Measurements from ENCODE around the gene TNFRSF4. TPM values are rescaled to one million over a fixed set of nuclear protein-coding genes. Genes with fewer than 3 reads are reported as not detected.

TNFRSF4 gene
- total RNA-seq, 4 donors from 2014 or later = 0.42 to 2.1 (median 0.46) TPM; not detected in 1

DNA sequence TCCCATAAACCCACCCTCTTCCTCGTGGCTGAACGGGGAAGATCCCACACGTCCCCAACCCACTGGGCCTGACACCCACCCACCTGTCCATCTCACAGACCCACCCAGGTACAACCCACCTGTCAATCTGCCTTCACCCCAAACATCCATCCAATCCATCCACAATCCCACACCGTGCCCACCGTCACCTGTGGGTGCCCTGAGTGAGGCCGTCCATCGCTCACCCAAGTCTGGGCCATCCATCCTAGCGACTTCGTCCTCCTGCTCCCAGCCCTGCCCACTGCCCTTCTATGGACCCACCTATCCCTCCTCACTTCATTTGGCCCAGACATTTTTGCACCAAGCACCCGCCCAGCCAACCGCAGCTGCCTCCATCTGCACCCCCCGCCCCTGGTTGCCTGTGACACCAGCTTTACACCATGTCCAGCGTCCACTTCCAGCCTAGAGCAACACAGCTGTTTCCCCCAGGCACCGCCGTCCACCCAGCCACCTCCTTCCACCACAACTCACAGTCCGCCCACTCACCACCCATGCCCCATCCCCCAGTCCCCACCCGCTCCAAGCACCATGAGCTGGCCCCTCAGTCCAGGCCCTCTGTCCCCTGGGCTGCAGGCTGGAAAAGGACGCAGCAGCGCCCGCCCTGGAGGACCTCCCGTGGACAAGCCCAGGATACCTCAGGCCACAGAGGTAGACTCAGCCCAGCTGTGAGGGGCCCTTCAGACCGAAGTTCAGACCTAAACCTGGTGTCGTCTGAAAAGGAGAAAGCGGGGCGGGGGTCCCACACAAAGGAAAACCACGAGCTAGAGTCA is 32.6 kb downstream of the TNFRSF4 start:
- no peak for ATAC-seq
- in situ Hi-C loops (cut with MboI; ENCODE audit: low sequenced_read_pairs in 4 of 4) = no loop called here
- no peaks in the 10 kb centered on the region for H3K4me1 ChIP-seq

DNA sequence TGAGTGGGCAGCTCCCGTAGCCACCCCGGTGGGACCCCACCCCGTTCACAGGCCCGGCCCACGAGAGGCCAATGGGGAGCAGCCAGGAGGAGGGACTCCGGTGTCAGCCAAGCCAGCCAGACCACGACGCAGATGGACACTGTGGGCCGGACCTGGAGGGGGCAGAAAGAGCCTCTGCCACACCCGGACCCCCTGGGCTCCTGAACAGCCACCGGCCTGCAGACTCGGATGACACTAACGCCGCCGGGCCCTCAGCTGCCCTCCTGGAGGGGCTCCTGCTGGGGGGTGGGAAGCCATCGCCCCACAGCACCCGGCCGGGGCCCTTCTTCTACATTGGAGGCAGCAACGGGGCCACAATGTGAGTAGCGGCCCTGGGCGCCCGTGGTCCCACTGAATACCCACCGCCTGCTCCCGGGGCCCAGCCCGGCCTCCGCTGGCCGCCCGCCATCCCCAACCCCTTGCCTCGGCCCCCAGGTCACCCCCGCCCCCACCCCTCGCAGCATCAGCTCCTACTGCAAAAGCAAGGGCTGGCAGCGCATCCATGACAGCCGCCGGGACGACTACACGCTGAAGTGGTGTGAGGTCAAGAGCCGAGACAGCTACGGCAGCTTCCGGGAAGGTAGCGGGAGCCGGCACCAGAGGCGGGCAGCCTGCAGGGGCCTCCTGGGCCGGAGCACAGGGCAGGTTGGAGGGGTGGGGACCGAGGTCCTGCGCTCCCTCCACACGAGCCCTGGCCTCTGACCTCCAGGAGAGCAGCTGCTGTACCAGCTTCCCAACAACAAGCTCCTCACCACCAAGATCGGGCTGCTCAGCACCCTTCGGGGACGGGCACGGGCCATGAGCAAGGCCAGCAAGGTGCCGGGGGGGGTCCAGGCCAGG is 33.7 kb downstream of the TNFRSF4 start:
- intact Hi-C loops (cut with DNase I; ENCODE audit: low total_unique reads) = no loop called here
- no peak for ATAC-seq

More for the DNA sequence above, 32.6 kb downstream of the TNFRSF4 start:
- no peak for TF ChIP-seq POLR2A (IDR thresholded peaks at IDR 0.05)
- TF ChIP-seq, protein P1, sequence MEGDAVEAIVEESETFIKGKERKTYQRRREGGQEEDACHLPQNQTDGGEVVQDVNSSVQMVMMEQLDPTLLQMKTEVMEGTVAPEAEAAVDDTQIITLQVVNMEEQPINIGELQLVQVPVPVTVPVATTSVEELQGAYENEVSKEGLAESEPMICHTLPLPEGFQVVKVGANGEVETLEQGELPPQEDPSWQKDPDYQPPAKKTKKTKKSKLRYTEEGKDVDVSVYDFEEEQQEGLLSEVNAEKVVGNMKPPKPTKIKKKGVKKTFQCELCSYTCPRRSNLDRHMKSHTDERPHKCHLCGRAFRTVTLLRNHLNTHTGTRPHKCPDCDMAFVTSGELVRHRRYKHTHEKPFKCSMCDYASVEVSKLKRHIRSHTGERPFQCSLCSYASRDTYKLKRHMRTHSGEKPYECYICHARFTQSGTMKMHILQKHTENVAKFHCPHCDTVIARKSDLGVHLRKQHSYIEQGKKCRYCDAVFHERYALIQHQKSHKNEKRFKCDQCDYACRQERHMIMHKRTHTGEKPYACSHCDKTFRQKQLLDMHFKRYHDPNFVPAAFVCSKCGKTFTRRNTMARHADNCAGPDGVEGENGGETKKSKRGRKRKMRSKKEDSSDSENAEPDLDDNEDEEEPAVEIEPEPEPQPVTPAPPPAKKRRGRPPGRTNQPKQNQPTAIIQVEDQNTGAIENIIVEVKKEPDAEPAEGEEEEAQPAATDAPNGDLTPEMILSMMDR (IDR thresholded peaks at IDR 0.05 in 4 of 5, conservative IDR thresholded peaks at IDR 0.05 in 1 of 5) = no peak
- intact Hi-C loops (cut with DNase I; ENCODE audit: low total_unique reads) = no loop called here
- Histone ChIP-seq H3K27me3 (peaks cover 2 to 20% (median 8%) of the 10 kb centered on the region in 3 donors), H3K36me3 (no peaks in the 10 kb centered on the region), H3K27ac (no peak overlapping the region), H3K4me3 (no peak overlapping the region), H3K9me3 (no peaks in the 10 kb centered on the region)
- DNase-seq = no peak

DNA sequence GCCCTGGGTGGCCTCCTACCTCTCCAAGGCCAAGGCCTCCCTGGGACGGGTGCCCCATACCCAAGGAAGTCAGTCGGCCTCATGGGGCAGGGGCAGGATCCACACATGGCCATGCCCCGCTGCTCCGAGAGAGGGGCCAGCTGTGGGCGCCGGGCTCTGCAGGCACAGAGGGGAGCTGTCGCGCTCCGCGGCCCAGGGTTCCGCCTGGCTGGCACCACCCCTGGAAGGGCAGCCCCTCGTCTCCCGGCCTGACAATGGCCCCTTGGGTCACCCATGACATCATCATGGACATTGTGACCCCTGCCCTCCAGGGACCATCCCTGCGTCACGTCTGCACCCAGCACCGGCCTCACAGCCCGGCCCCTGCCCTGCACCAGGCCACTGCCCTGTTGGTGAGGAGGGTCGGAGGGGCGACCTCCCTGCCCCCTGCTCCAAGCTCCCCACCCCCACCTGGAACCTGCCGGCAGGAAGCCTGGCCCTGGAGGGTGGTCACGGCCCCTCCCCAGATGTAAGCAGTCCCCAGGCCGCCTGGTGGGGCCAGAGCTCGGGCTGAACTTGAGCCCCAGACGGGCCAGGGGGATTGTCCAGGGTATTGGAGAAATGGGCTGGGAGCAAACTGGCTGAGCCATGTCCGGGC is 34.5 kb downstream of the TNFRSF4 start:
- Histone ChIP-seq H3K36me3 (no peaks in the 10 kb centered on the region), H3K4me1 (no peaks in the 10 kb centered on the region), H3K27me3 (peaks cover 3 to 39% (median 15%) of the 10 kb centered on the region in 3 donors), H3K27ac (no peak overlapping the region), H3K9me3 (no peaks in the 10 kb centered on the region), H3K4me3 (no peak overlapping the region)
- TF ChIP-seq, protein P1 (IDR thresholded peaks at IDR 0.05 in 4 of 5, conservative IDR thresholded peaks at IDR 0.05 in 1 of 5) = no peak
- TF ChIP-seq POLR2A (IDR thresholded peaks at IDR 0.05) = no peak
- ATAC-seq (no peak), DNase-seq (no peak)
- intact Hi-C loops (cut with DNase I; ENCODE audit: low total_unique reads) (no loop called here), in situ Hi-C loops (cut with MboI; ENCODE audit: low sequenced_read_pairs in 4 of 4) (no loop called here)

More for the DNA sequence above, 33.7 kb downstream of the TNFRSF4 start:
- no peak for DNase-seq
- TF ChIP-seq, protein P1 (IDR thresholded peaks at IDR 0.05 in 4 of 5, conservative IDR thresholded peaks at IDR 0.05 in 1 of 5) = no peak
- TF ChIP-seq POLR2A (IDR thresholded peaks at IDR 0.05) = no peak
- no peak overlapping the region for H3K27ac ChIP-seq
- peaks cover 2 to 31% (median 14%) of the 10 kb centered on the region in 3 donors for H3K27me3 ChIP-seq
- H3K9me3 ChIP-seq = no peaks in the 10 kb centered on the region
- H3K4me3 ChIP-seq = no peak overlapping the region
- in situ Hi-C loops (cut with MboI; ENCODE audit: low sequenced_read_pairs in 4 of 4) = no loop called here
- H3K4me1 ChIP-seq = no peaks in the 10 kb centered on the region
- no peaks in the 10 kb centered on the region for H3K36me3 ChIP-seq

DNA sequence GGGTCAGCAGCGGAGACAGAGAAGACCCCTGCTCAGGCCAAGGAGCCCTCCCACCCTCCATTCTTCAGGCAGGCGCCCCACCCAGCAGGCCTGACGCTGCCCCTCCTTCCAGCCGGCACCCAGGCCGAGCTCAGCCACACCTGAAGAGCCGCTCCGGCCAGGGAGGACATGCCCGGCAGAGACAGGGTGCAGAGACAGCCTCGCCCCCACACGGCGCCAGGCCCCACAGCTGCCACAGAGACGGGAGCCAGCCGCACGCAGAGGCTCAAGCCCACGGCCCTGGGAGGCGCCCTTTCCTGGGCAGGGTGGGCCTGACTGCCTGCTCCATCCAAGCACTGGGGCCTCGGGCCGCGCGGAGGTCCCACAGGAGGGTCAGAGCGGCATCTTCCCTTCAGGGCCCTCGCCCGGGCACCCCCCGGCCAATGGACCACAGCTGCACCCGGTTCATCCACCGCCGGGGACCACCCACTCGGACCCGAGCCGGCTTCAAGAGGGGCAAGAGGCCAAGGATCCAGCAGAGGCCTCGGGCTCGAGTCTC is 35.1 kb downstream of the TNFRSF4 start:
- Histone ChIP-seq H3K36me3 (no peaks in the 10 kb centered on the region), H3K4me3 (no peak overlapping the region), H3K9me3 (no peaks in the 10 kb centered on the region), H3K4me1 (no peaks in the 10 kb centered on the region), H3K27ac (no peak overlapping the region), H3K27me3 (peaks cover 4 to 41% (median 21%) of the 10 kb centered on the region in 3 donors)
- ATAC-seq (no peak), DNase-seq (no peak)
- in situ Hi-C loops (cut with MboI; ENCODE audit: low sequenced_read_pairs in 4 of 4) = no loop called here
- intact Hi-C loops (cut with DNase I; ENCODE audit: low total_unique reads) = no loop called here
- no peak for TF ChIP-seq POLR2A (IDR thresholded peaks at IDR 0.05)
